Posterior vena cava (tissue), 2 donors: ENCODE results near the gene GNAZ. TPM values are rescaled to one million over a fixed set of nuclear protein-coding genes. Genes with fewer than 3 reads are reported as not detected.
"Not testable (repeated sequence)": the region's sequence is repeated elsewhere in the genome, so short reads cannot be mapped to it uniquely, and the experiment has no call there.

Experiments
- DNase-seq: peaks from one replicate; pipeline ENCODE4 v3.0.0-alpha.2; 2020; ENCODE audit warnings: low spot score
- intact Hi-C, 2 donors: fragments of 100-400 bp; cut with DNase I; formaldehyde crosslinking; loops; one replicate each; pipeline versions ENCODE4 v1.14.1 to v1.14.2; 2022 to 2023
- total RNA-seq, 2 donors: library from RNA; stranded (reverse); fragmentation: NEBNext Ultra II Directional; extraction: Animal tissue kit (Norgen Biotek cat#: 25700); gene quantifications; one replicate each; pipeline ENCODE4 v1.2.1, GENCODE V29; 2021
- donor health status: DM: yes; HTN: yes; CAD: no.
- donor health status: DM: yes; HTN: yes; CAD: no.

GNAZ gene
- total RNA-seq, 2 donors from 2014 or later, result 34.3 to 37.0 TPM

DNA sequence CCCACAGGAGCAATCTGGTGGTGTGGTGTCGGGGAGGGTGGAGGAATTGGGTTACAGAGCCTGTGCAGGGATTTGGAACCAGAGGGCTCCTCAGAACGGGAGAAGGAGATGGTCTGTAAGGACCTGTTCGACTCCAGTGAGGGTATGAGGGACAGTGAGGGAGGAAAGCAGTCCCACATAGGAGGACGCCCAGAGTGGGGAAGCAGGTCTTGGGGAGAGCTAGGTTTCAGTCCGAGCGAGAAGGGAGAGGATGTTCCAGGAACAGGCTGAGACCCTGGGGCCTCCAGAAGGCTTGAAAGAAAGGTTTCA lies 32.0 kb upstream of the GNAZ start:
- peak; percentile 22 for DNase-seq
- intact Hi-C loops, result no loop called here

- peak; percentile 13 for DNase-seq
- intact Hi-C loops, result no loop called here
These were observed 31.4 kb upstream of the GNAZ start for GRCh38 chr22:23038902-23039301.

DNA sequence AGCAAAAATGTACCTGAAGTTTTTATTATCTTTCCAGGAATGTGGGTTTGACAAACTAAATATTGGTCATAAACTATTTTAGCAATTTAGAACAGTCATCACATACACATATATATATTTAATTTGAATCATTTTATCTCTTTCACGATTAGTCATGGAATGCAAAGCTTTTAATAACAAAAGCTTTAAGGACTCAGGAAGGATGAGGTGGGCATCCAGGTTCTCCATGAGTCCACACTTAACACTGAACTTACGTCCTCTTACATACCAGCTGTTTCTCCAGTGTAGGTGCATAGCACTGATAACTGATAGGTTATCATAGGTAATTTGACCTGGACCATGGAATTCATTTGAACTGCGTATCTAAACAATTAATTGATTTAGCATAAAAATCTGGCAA lies 28.1 kb upstream of the GNAZ start:
- DNase-seq, result no peak
- intact Hi-C loops, result no loop called here

DNA sequence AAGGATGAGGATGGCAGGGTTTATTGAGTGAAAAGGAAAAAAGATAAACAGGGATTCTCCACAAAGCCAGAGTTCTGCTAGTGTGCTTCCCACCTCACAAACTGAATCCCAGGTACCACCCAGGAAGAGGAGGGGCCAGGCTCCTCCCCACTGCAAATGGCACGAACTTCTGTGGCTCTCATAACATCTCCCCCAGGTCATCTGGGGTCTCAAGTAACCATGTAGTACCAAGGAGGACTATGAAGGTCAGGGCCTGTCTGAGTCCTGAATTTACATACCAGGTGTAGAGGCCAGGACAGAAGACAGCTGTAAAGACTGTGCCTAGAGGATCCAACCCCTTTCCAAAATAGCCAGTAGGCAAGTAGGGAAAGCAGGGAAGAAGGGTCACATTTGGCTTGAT lies 25.7 kb upstream of the GNAZ start:
- DNase-seq, result no peak
- intact Hi-C loops, result no loop called here

DNA sequence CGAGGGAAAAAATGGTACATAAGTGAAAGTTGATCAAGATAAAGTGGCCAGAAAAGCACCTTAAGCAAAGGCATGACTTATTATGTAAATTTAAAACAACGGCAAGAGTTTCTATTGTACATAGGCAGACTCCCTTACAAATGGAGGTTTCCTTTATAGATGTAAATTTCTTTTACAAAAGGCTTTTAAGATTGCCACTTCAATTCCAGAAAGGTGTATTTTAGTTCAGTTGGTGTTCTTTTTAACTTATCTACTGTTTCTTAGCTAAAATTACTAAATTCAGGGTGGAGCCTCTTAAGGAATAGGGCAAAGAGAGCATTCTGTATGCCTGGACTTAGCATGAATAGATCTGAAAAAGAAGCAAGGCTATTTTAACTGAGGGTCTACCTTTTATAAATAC lies 24.9 kb upstream of the GNAZ start:
- intact Hi-C loops, result no loop called here
- no peak for DNase-seq

DNA sequence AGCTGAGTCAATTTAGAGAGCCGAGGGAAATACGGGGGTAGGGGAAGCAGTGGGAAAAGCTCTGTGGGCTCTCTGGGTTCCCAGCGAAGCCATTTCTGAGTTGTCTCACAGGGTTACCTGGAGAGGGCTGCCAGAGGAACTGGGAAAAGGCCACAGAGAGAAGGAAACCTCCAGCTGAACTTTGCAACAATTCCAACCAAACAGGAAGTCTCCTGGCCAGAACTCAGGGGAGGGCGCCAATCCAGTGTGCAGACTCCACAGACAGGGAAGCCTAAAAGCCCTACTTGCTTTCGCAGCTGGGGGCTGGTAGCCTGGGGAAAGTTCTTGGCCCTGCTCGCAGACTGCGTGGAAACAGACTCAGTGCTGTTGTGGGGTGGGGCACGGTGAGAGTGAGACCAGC lies 23.1 kb upstream of the GNAZ start:
- intact Hi-C loops, result no loop called here
- peak; percentile 61 for DNase-seq

DNA sequence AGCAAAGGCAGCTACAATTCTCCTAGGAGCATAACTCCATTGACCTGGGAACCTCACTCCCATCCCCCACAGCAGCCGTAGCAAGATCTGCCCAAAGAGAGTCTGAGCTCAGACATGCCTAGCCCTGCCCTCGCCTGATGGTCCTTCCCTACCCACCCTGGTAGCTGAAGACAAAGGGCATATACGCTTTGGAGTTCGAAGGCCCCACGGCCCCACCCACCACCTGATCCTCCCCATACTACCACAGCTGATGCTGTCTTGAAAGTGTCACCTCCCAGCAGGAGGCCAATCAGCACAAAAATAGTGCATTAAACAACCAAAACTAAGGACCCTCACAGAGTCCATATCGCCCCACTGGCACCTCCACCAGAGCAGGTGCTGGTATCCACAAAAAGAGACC lies 22.6 kb upstream of the GNAZ start:
- intact Hi-C loops, result no loop called here
- DNase-seq, result peak; percentile 13

- intact Hi-C loops, result not testable (repeated sequence)
These were observed 19.8 kb upstream of the GNAZ start for GRCh38 chr22:23050546-23050945.

DNA sequence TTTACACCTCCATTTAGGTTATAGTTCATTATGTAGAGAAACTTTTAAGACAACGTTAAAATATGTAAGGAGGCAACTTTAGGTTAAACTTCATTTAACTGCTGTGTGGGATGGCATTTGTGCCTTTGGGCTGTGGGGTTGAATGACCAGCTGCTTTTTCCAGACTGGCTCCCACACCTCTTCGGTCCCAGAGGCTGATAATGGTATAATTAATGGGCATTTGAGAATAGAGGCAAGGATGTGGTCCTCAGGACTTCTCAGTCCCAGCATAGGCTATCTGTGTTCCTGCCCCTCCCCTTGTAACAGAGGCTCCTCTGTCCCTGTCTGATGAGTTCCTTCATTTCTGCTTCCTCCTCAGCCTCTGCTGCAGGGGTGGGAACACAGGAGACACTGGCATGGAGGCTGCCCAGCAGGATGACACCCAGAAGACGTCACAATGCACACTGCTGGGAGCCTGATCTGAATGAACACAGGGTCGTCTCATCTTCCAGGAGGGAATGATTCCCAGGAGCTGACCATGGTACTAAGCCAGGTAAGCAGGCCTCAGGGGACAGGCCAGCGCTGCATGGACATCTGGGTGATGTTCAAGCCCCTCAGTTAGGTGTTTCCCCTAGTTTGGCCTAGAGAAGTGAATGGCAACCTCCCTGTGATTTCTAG lies 17.1 kb upstream of the GNAZ start:
- peak; percentile 56 for DNase-seq
- intact Hi-C loops, result no loop called here

More at GRCh38 chr22:23050546-23050945, 19.8 kb upstream of the GNAZ start:
- DNase-seq, result not testable (repeated sequence)

- peak; percentile 69 for DNase-seq
- intact Hi-C loops, result no loop called here
These were observed 16.3 kb upstream of the GNAZ start for GRCh38 chr22:23053912-23054530.

- DNase-seq, result peak; percentile 40
- intact Hi-C loops, result no loop called here
These were observed 15.6 kb upstream of the GNAZ start for GRCh38 chr22:23054531-23055257.

DNA sequence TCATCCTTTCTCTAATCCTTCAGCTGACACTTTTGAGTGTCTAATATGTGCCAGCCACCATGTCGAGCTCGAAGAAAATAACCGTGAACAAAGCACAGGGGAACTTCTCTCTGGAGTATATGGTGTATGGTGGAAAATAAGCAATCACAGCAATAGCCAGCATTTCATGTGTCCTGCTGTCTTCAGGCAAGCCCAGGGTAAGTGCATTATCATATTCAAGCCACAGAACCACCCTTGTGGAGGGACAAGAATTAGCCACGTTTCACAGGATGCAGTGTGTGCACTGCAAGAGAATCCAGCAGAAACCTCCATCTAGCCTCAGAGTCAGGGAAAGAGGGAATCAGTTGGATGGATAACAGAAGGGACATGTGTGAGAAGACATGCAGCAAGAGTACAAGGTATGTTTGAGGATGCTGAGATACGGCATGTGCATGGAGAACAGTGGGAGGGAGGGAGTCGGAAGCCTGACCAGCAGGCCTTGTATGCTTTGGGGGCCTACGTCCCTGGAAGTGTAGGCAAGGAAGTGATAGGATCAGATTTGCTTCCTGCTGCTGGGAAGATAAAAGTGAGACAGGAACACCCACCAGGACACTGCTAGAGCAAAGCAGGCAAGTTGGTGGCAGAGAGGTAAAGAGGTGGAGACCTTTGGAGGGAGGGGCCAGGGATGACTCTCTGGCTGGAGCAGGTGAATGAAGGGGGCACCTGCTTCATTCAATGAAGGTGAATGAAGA lies 14.7 kb upstream of the GNAZ start:
- DNase-seq, result no peak
- intact Hi-C loops, result no loop called here

DNA sequence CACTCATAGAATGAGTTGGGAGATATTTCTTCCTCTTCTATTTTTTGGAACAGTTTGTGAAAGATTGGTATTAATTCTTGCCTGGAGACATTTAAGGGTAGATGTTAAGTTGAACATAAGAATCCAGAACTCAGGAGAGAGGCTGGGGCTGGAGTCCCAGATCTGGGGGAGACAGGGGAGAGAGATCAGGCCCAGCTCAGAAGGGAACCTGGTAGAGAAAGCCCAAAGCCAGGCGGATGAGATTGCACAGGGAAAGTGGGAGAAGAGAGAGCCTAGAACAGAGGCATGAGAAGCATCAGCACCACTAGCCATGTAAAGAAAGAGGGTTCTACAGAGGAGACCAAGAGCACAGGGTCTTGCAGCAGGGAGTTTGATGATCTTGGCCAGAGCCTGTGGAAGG lies 13.0 kb upstream of the GNAZ start:
- intact Hi-C loops, result no loop called here
- peak; percentile 22 for DNase-seq

DNA sequence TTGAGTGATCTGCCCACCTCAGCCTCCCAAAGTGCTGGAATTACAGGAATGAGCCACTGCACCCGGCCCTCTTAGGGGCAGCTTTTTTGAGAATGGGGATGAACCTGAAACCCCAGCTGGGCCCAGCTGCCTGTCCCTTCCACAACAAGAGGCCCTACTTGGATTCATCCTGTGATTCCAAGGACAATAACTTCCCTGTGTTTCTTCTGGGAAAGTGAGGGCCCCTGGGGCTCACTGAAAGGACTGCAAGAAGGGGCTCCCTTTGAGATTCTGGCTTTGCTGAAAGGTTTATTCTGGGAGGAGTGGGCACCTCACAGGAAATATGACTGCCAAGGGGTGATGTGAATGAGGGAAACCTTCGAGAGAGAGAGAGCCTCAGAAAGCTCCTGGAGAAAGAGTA lies 12.3 kb upstream of the GNAZ start:
- intact Hi-C loops, result no loop called here
- peak; percentile 16 for DNase-seq

GRCh38 chr22:23058481-23059283 lies 11.6 kb upstream of the GNAZ start:
- peak; percentile 62 for DNase-seq
- intact Hi-C loops, result no loop called here

- intact Hi-C loops, result no loop called here
- DNase-seq, result peak; percentile 64
These were observed 10.9 kb upstream of the GNAZ start for GRCh38 chr22:23059284-23059948.

DNA sequence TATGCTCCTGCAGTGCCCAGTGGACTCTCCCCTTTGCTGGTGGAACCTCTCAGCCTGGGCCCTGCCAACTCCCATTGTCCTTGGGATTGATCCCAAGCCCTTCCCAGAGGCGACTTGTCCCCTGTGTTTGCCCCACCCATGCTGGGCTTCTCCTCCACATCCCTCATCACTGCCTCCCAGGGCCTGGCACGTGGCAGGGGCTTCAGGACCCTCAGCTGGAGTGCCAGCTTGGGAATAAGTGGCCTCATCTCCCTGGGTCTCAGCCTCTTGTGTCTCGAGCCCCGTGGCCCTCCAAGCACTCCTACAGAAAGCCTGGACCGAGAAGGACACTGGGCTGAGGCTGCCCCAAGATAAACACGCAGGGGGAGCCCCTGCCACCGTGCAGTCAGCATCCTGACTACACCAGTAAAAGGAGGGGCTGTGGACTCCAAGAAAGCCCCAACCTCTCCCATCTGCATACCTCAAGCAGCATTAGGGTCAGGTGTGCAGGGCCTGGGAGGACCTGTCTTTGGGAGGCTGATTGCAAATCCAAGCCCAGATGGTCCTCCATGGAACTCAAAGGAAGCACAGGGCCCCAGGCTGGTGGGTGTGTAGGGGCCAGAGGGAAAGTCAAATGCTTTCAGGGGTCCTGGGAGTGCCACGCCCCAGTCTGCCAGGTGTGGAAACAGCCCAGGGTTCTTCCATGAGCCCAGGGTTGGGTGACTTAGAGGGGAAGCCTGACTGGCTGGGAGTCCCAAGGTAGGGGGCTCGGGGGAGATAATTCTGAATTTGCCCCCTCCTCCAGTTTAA lies 9.5 kb upstream of the GNAZ start:
- intact Hi-C loops, result no loop called here
- DNase-seq, result peak; percentile 60
